CD4-positive, alpha-beta T cell (primary cell): ENCODE results near the gene MYOF. TPM values are rescaled to one million over a fixed set of nuclear protein-coding genes. Genes with fewer than 3 reads are reported as not detected.
"Not testable (repeated sequence)": the region's sequence is repeated elsewhere in the genome, so short reads cannot be mapped to it uniquely, and the experiment has no call there.

Experiments used
- ATAC-seq: fragments of 200-7000 bp; cut with Tn5 transposase; one replicate; pipeline ENCODE4 v1.10.0; 2022; ENCODE audit warnings: mild to moderate bottlenecking; ENCODE audit not compliant: poor library complexity
- CTCF ChIA-PET: fragments of 350-600 bp; sonication (Branson Sonifier 250); formaldehyde crosslinking; loops from one replicate; lab custom pipeline; 2021; ENCODE audit warnings: antibody characterized with exemption, inconsistent platforms; lab: Charles Lee
- POLR2A ChIA-PET: fragments of 350-600 bp; sonication (Branson Sonifier 250); formaldehyde crosslinking; loops from one replicate; lab custom pipeline; 2021; ENCODE audit warnings: antibody characterized with exemption, inconsistent platforms; lab: Charles Lee
- DNase-seq, 14 experiments: peaks; one replicate each; pipeline ENCODE4 v3.0.0-alpha.2; 2013 to 2020; ENCODE audit warnings: mixed read lengths in 2 of 14
- H3K27ac ChIP-seq, 2 donors: one replicate each; pipeline versions ENCODE4 v1.5.1 to v1.7.0; 2013; ENCODE audit warnings: low read length in 2 of 2, low read depth in 1 of 2, mild to moderate bottlenecking in 1 of 2
- H3K27me3 ChIP-seq, 2 experiments: 1 replicate in 1 of 2; 2 replicates in 1 of 2; pipeline versions ENCODE4 v1.6.1 to v1.7.0; 2013; ENCODE audit warnings: low read length in 2 of 2, control low read depth in 1 of 2, mild to moderate bottlenecking in 1 of 2, moderate library complexity in 1 of 2; ENCODE audit not compliant: insufficient read depth in 2 of 2, control insufficient read depth in 1 of 2
- H3K36me3 ChIP-seq: one replicate; pipeline ENCODE4 v1.6.1; 2013; ENCODE audit warnings: low read length, control low read depth; ENCODE audit not compliant: insufficient read depth
- H3K4me1 ChIP-seq: one replicate; pipeline ENCODE4 v1.6.1; 2013; ENCODE audit warnings: low read length, control low read depth; ENCODE audit not compliant: insufficient read depth
- H3K4me3 ChIP-seq: one replicate; pipeline ENCODE4 v1.5.1; 2013; ENCODE audit warnings: mild to moderate bottlenecking, low read length, moderate library complexity
- H3K9me3 ChIP-seq, 2 experiments: 1 replicate in 1 of 2; 2 replicates in 1 of 2; pipeline versions ENCODE4 v1.6.1 to v1.7.0; 2013; ENCODE audit warnings: low read length in 2 of 2, mild to moderate bottlenecking in 2 of 2, control low read depth in 1 of 2, moderate library complexity in 1 of 2; ENCODE audit not compliant: control insufficient read depth in 1 of 2, insufficient read depth in 1 of 2
- H3K27ac Mint-ChIP-seq: one replicate; pipeline ENCODE4 v1.8.0; 2020; ENCODE audit warnings: mixed read lengths
- H3K27me3 Mint-ChIP-seq: one replicate; pipeline ENCODE4 v1.8.0; 2021; ENCODE audit warnings: mixed read lengths
- H3K36me3 Mint-ChIP-seq: one replicate; pipeline ENCODE4 v1.8.0; 2021; ENCODE audit warnings: low read depth, mixed read lengths
- H3K4me1 Mint-ChIP-seq: one replicate; pipeline ENCODE4 v1.8.0; 2021; ENCODE audit warnings: low read depth, mixed read lengths
- H3K4me3 Mint-ChIP-seq: one replicate; pipeline ENCODE4 v1.8.0; 2020; ENCODE audit warnings: mild to moderate bottlenecking, mixed read lengths
- H3K9me3 Mint-ChIP-seq: one replicate; pipeline ENCODE4 v1.8.0; 2020; ENCODE audit warnings: mixed read lengths
- intact Hi-C, 2 experiments: fragments of 100-400 bp; cut with DNase I in 1 of 2; cut with micrococcal nuclease in 1 of 2; formaldehyde crosslinking; loops; one replicate each; pipeline versions ENCODE4 v1.15.1 to v1.9.0; 2023 to 2025; cut with DNase I, micrococcal nuclease
- total RNA-seq, 174 experiments: library from RNA in 2 of 174; stranded (reverse) in 2 of 174; gene quantifications; one replicate each; pipeline ENCODE4 v1.2.3 and lab custom pipeline; 2021 to 2026
- TF ChIP-seq, protein P1 (sequence below): fragments of 200-600 bp; IDR thresholded peaks from one replicate; pipeline ENCODE4 v1.8.0; 2022; ENCODE audit warnings: antibody characterized with exemption, mild to moderate bottlenecking

The MYOF gene
- total RNA-seq, 2 experiments from 2014 or later = 0.14 to 0.27 TPM

DNA sequence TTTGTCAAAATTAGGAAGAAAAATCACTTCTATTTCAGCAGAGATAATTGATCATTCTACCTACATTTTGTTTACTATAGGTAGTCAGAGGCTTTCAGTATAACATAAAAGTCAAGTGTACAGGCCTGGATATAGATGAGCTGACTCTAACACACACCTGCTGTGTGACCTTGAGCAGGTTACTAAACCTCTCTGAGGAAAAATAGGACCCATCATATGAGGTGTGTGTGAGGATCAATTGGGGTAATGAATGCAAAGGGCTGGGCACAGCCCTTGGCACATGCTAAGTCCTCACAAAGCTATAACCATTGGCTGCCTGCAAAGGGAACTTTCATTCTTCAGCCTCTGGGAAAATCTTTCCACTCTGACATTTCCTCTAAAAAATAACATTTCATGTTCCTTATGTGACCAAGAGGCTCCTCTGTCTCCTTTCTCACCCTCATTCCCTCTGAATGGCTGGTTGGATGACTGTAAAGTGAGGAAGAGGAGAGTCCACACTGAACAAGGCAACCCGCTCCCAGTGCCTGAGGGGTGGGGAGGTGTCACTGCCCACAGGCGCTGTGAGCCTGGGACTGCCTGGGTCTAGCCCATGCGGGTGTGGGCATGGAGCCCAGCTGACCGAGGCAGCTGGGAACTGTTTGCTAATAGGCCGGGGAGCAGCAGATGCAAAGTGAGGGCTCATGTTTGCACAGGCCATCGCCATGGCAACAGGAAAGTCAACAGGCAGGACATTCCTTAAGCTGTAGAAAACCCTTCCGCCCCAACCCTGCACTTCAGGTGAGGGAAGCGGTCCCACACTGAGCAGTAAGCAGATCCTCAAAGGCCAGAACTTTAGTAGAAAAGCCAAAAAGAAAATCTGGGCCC lies 36.8 kb downstream of the MYOF start:
- no peaks in the 10 kb centered on the region for H3K9me3 ChIP-seq
- H3K27ac ChIP-seq = no peak overlapping the region
- CTCF ChIA-PET = interaction anchor here (0.6 kb wide), 1 partner anchor 16 kb away, joined by 3 read pairs; no protein-coding TSS in a partner anchor
- H3K4me1 ChIP-seq = no peaks in the 10 kb centered on the region
- Mint-ChIP-seq H3K4me3 (no peak overlapping the region), H3K9me3 (no peaks in the 10 kb centered on the region), H3K27me3 (no peaks in the 10 kb centered on the region), H3K4me1 (no peaks in the 10 kb centered on the region), H3K27ac (no peak overlapping the region), H3K36me3 (no peaks in the 10 kb centered on the region)
- DNase-seq (no peak), ATAC-seq (no peak)
- TF ChIP-seq, protein P1, sequence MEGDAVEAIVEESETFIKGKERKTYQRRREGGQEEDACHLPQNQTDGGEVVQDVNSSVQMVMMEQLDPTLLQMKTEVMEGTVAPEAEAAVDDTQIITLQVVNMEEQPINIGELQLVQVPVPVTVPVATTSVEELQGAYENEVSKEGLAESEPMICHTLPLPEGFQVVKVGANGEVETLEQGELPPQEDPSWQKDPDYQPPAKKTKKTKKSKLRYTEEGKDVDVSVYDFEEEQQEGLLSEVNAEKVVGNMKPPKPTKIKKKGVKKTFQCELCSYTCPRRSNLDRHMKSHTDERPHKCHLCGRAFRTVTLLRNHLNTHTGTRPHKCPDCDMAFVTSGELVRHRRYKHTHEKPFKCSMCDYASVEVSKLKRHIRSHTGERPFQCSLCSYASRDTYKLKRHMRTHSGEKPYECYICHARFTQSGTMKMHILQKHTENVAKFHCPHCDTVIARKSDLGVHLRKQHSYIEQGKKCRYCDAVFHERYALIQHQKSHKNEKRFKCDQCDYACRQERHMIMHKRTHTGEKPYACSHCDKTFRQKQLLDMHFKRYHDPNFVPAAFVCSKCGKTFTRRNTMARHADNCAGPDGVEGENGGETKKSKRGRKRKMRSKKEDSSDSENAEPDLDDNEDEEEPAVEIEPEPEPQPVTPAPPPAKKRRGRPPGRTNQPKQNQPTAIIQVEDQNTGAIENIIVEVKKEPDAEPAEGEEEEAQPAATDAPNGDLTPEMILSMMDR = no peak
- no peaks in the 10 kb centered on the region for H3K27me3 ChIP-seq
- intact Hi-C loops = no loop called here
- H3K36me3 ChIP-seq = no peaks in the 10 kb centered on the region
- no peak overlapping the region for H3K4me3 ChIP-seq
- POLR2A ChIA-PET = no interaction called here

DNA sequence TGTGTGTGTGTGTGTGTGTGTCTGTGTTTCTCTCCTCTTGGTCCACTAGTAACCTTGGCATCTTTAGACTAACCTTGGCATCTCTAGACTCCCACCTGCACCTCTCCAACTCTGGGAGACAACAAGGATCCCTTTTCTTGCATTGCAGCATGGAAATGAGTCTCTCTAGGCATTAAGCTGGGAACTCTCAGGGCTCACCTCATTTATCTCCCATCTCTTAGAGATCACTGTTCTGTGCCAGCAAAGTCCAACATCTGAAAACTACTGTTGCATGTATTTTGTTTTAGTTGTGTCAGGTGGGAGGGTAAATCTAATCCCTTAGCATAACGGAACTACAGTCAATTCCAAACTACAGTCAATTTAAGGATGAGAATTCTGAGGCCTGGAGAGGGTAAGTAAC lies 38.7 kb downstream of the MYOF start:
- intact Hi-C loops = no loop called here
- ATAC-seq (no peak), DNase-seq (no peak)
- CTCF ChIA-PET = no interaction called here
- H3K27ac ChIP-seq = no peak overlapping the region
- no peaks in the 10 kb centered on the region for H3K4me1 ChIP-seq
- H3K27me3 ChIP-seq = no peaks in the 10 kb centered on the region
- TF ChIP-seq, protein P1 = no peak
- H3K36me3 ChIP-seq = no peaks in the 10 kb centered on the region
- H3K4me3 Mint-ChIP-seq = no peak overlapping the region
- no peak overlapping the region for H3K4me3 ChIP-seq
- no peak overlapping the region for H3K27ac Mint-ChIP-seq
- no peaks in the 10 kb centered on the region for H3K36me3 Mint-ChIP-seq
- POLR2A ChIA-PET = no interaction called here
- no peaks in the 10 kb centered on the region for H3K9me3 Mint-ChIP-seq
- no peaks in the 10 kb centered on the region for H3K27me3 Mint-ChIP-seq
- H3K4me1 Mint-ChIP-seq = no peaks in the 10 kb centered on the region
- H3K9me3 ChIP-seq = no peaks in the 10 kb centered on the region

DNA sequence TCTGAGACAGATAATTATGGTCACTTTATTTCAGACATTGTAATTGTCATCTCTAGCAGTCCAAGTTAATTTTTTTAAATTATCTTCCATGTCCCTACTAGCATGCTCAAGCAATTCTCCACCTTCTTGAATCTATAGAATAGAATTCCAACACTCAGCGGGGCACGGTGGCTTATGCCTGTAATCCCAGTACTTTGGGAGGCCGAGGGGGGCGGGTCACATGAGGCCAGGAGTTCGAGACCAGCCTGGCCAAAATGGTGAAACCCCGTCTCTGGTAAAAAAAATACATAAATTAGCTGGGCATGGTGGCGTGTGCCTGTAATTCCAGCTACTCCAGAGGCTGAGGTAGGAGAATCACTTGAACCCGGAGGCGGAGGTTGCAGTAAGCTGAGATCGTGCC lies 39.4 kb downstream of the MYOF start:
- POLR2A ChIA-PET, H3K27me3 Mint-ChIP-seq, H3K4me3 ChIP-seq, H3K27me3 ChIP-seq, H3K36me3 ChIP-seq, CTCF ChIA-PET, H3K27ac ChIP-seq, H3K36me3 Mint-ChIP-seq, H3K4me1 Mint-ChIP-seq, ATAC-seq, H3K27ac Mint-ChIP-seq, H3K9me3 Mint-ChIP-seq, H3K9me3 ChIP-seq, DNase-seq, H3K4me3 Mint-ChIP-seq, intact Hi-C loops, H3K4me1 ChIP-seq: not testable (repeated sequence)
